ENCODE data around the gene SUPT5H. TPM values are rescaled to one million over a fixed set of nuclear protein-coding genes. Genes with fewer than 3 reads are reported as not detected.
A peak's percentile ranks its signal among the peaks of the same experiment; 100 is the strongest.

The SUPT5H gene
- total and polyA plus RNA-seq, 2 of the 13 experiments (the other 11 are each of a cell fraction or from before 2014, with no cell fraction given), result 48.2 to 51.7 TPM

DNA sequence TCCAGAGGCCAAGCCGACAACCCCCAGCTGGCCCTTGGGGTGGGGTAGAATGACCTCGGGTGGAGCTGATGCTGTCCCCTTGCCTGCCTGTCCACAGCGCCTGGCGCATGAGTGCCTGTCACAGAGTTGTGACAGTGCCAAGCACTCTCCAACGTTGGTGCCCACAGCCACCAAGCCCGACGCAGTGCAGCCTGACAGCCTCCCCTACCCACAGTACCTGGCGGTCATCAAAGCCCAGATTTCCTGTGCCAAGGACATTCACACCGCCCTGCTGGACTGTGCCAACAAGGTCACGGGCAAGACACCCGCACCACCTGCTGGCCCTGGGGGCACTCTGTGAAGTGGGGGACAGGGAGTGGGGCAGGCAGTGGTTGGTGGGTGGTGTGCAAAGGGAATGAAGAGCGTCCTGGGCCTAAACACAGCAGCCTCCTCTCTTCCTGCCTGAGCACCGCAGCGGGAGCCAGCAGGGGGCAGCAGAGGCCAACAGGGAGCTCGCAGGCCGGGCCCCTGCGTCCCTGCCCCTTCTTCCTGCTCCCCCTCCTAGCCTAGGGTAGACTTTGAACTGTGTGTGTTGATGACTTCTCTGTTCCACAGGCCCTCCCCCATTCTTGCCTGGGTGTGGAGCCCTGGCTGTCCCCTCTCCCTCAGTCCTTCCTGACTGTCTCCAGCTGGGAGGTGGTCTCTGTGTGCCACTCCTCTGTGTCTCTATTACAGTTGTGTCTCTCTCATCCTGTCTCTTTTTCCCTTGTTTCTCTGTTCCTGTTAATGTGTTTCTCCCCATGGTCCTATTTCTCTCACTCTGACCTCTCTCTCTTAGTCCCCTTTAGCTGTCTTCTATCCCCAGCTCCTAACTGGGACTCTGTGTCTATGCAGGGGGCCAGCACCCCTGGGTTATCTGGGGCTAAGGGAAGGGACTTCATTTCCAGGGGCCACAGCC lies 47.8 kb upstream of the SUPT5H start (continued):
- TF ChIP-seq HMGA1 (CRISPR knock-in tag; conservative IDR thresholded peaks at IDR 0.05), result no peak
- TF ChIP-seq, protein P1, sequence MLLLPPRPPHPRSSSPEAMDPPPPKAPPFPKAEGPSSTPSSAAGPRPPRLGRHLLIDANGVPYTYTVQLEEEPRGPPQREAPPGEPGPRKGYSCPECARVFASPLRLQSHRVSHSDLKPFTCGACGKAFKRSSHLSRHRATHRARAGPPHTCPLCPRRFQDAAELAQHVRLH (CRISPR knock-in tag; IDR thresholded peaks at IDR 0.05; ENCODE audit: borderline replicate concordance, low read depth), result peak; percentile 58; the same call in 1 of the 2 replicates
- peak; percentile 37; the same call in 1 of the 2 replicates for TF ChIP-seq DPF2 (CRISPR knock-in tag; IDR thresholded peaks at IDR 0.05; ENCODE audit: borderline replicate concordance, low read depth)
- TF ChIP-seq, protein P2, sequence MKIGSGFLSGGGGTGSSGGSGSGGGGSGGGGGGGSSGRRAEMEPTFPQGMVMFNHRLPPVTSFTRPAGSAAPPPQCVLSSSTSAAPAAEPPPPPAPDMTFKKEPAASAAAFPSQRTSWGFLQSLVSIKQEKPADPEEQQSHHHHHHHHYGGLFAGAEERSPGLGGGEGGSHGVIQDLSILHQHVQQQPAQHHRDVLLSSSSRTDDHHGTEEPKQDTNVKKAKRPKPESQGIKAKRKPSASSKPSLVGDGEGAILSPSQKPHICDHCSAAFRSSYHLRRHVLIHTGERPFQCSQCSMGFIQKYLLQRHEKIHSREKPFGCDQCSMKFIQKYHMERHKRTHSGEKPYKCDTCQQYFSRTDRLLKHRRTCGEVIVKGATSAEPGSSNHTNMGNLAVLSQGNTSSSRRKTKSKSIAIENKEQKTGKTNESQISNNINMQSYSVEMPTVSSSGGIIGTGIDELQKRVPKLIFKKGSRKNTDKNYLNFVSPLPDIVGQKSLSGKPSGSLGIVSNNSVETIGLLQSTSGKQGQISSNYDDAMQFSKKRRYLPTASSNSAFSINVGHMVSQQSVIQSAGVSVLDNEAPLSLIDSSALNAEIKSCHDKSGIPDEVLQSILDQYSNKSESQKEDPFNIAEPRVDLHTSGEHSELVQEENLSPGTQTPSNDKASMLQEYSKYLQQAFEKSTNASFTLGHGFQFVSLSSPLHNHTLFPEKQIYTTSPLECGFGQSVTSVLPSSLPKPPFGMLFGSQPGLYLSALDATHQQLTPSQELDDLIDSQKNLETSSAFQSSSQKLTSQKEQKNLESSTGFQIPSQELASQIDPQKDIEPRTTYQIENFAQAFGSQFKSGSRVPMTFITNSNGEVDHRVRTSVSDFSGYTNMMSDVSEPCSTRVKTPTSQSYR (CRISPR knock-in tag; IDR thresholded peaks at IDR 0.05; ENCODE audit: borderline replicate concordance), result peak; percentile 98
- TF ChIP-seq, protein P3, sequence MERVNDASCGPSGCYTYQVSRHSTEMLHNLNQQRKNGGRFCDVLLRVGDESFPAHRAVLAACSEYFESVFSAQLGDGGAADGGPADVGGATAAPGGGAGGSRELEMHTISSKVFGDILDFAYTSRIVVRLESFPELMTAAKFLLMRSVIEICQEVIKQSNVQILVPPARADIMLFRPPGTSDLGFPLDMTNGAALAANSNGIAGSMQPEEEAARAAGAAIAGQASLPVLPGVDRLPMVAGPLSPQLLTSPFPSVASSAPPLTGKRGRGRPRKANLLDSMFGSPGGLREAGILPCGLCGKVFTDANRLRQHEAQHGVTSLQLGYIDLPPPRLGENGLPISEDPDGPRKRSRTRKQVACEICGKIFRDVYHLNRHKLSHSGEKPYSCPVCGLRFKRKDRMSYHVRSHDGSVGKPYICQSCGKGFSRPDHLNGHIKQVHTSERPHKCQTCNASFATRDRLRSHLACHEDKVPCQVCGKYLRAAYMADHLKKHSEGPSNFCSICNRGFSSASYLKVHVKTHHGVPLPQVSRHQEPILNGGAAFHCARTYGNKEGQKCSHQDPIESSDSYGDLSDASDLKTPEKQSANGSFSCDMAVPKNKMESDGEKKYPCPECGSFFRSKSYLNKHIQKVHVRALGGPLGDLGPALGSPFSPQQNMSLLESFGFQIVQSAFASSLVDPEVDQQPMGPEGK (CRISPR knock-in tag; IDR thresholded peaks at IDR 0.05), result peak; percentile 93
- 0 out of 2 replicates have a peak, but pooled peaks have one; percentile 8 for TF ChIP-seq NRL (CRISPR knock-in tag; IDR thresholded peaks at IDR 0.05; ENCODE audit: borderline replicate concordance)
- TF ChIP-seq ZMYM3 (CRISPR knock-in tag; IDR thresholded peaks at IDR 0.05), result peak; percentile 90
- TF ChIP-seq YEATS4 (CRISPR knock-in tag; IDR thresholded peaks at IDR 0.05; ENCODE audit: borderline replicate concordance), result no peak
- no peak for TF ChIP-seq SATB2 (CRISPR knock-in tag; IDR thresholded peaks at IDR 0.05)
- TF ChIP-seq SRSF9 (IDR thresholded peaks at IDR 0.05; ENCODE audit: borderline replicate concordance, insufficient read depth, low read depth, low read length, poor library complexity, severe bottlenecking), result no peak
- TF ChIP-seq, protein P4, sequence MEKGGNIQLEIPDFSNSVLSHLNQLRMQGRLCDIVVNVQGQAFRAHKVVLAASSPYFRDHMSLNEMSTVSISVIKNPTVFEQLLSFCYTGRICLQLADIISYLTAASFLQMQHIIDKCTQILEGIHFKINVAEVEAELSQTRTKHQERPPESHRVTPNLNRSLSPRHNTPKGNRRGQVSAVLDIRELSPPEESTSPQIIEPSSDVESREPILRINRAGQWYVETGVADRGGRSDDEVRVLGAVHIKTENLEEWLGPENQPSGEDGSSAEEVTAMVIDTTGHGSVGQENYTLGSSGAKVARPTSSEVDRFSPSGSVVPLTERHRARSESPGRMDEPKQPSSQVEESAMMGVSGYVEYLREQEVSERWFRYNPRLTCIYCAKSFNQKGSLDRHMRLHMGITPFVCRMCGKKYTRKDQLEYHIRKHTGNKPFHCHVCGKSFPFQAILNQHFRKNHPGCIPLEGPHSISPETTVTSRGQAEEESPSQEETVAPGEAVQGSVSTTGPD (CRISPR knock-in tag; IDR thresholded peaks at IDR 0.05), result no peak
- TF ChIP-seq ZFP1 (CRISPR knock-in tag; IDR thresholded peaks at IDR 0.05), result peak; percentile 57; the same call in 1 of the 2 replicates
- TF ChIP-seq, protein P5, sequence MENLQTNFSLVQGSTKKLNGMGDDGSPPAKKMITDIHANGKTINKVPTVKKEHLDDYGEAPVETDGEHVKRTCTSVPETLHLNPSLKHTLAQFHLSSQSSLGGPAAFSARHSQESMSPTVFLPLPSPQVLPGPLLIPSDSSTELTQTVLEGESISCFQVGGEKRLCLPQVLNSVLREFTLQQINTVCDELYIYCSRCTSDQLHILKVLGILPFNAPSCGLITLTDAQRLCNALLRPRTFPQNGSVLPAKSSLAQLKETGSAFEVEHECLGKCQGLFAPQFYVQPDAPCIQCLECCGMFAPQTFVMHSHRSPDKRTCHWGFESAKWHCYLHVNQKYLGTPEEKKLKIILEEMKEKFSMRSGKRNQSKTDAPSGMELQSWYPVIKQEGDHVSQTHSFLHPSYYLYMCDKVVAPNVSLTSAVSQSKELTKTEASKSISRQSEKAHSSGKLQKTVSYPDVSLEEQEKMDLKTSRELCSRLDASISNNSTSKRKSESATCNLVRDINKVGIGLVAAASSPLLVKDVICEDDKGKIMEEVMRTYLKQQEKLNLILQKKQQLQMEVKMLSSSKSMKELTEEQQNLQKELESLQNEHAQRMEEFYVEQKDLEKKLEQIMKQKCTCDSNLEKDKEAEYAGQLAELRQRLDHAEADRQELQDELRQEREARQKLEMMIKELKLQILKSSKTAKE (CRISPR knock-in tag; IDR thresholded peaks at IDR 0.05; ENCODE audit: borderline replicate concordance), result no peak
- peak; percentile 81 for TF ChIP-seq GABPB1 (CRISPR knock-in tag; IDR thresholded peaks at IDR 0.05)
- peak; percentile 66; the same call in 1 of the 2 replicates for TF ChIP-seq ZNF230 (CRISPR knock-in tag; IDR thresholded peaks at IDR 0.05)
- no peak for TF ChIP-seq SYNCRIP (IDR thresholded peaks at IDR 0.05; ENCODE audit: insufficient read depth, low read depth, low read length)
- no peak for TF ChIP-seq ZNF496 (CRISPR knock-in tag; IDR thresholded peaks at IDR 0.05; ENCODE audit: insufficient replicate concordance)
- no peak for TF ChIP-seq ZFP36L2 (CRISPR knock-in tag; IDR thresholded peaks at IDR 0.05)
- TF ChIP-seq ATAD3A (CRISPR knock-in tag; IDR thresholded peaks at IDR 0.05), result no peak
